ENCODE results near the gene ST3GAL3. TPM values are rescaled to one million over a fixed set of nuclear protein-coding genes. Genes with fewer than 3 reads are reported as not detected.
"Not testable (repeated sequence)": the region's sequence is repeated elsewhere in the genome, so short reads cannot be mapped to it uniquely, and the experiment has no call there.

The ST3GAL3 gene
- total RNA-seq, 1 donor: 28.5 TPM

DNA sequence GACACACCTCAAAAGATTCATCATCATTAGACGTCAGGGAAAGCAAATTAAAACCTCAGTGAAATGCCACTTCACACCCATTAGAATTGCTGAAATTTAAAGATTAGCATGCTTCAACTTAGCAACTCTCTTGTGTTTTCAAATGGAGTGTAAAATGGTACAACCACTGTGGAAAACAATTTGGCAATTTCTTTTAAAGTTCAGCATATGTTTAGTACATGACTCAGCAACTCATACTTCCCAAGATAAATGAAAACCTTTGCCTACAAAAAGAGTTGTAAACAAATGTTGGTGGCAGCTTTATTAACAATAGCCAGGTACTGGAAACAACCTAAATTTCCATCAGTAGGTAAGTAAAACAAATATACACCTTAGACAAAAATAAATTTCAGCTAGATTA lies 42.7 kb downstream of the ST3GAL3 start:
- no peak for DNase-seq (ENCODE audit: low read depth in 2 of 3, low spot score in 2 of 3)

- no peak for DNase-seq (ENCODE audit: low read depth in 2 of 3, low spot score in 2 of 3)
Measured at GRCh38 chr1:43753422-43753821, 46.1 kb downstream of the ST3GAL3 start.

GRCh38 chr1:43754892-43755291 lies 47.6 kb downstream of the ST3GAL3 start:
- no peak for DNase-seq (ENCODE audit: low read depth in 2 of 3, low spot score in 2 of 3)

- no peak for DNase-seq (ENCODE audit: low read depth in 2 of 3, low spot score in 2 of 3)
Measured at GRCh38 chr1:43757343-43758053, 50.2 kb downstream of the ST3GAL3 start.

- no peak for DNase-seq (ENCODE audit: low read depth in 2 of 3, low spot score in 2 of 3)
Measured at GRCh38 chr1:43760745-43761317, 53.5 kb downstream of the ST3GAL3 start.

- DNase-seq (ENCODE audit: low read depth in 2 of 3, low spot score in 2 of 3): peak; percentile 6 to 80 (median 71)
Measured at GRCh38 chr1:43763497-43763973, 56.2 kb downstream of the ST3GAL3 start.

DNA sequence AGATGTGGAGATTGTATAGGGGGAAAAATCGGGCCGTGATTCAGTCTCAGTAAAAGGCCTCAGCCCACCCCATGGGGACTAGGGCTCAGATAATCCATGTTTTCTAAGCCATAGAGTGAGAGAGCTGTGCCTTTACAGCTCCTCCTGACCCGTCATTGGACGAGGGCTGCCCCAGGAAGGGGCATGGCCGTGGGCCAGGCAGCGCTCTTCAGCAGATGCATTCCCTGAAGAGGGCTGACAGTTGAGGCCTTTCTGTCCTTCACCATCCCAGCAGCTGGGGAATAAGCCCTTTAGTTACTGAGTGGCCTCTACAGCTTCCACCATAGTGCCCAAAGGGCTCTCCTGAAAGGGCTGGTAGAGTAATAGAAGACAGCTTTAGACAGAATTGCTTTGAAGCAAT lies 57.2 kb downstream of the ST3GAL3 start:
- DNase-seq (ENCODE audit: low read depth in 2 of 3, low spot score in 2 of 3): no peak

DNA sequence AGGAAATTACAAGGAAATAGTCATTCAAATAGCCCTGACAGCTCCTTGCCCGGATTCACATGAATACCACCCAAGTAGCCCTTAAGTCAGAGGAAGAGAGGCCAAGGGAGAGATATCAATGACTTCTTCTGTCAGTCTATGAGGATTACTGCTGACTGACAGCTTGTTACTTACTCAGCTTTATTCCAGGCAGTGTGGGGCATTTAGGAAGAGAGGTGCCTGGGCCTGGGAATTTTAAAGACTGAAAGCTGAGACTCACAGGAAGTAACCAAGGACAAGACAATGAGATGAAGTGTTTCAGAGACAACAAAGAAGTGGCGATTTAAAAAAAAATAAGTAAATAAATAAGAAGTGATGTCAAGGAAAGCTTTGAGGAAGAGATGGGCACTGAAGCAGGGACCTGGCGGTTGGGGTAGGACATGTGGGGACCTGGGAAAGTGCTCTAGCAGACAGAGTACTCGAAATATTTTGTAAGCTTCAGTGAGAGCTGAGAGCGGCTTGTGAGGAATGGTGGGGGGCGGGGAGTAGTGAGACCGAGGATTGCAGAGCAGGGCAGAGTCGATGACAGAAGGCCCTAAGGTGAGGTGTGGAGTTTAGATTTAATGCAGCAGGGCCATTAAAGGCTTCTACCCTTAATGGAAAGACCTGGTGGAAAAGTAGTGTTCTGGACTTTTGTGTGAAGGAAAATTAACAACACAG lies 58.9 kb downstream of the ST3GAL3 start:
- no peak for DNase-seq (ENCODE audit: low read depth in 2 of 3, low spot score in 2 of 3)

DNA sequence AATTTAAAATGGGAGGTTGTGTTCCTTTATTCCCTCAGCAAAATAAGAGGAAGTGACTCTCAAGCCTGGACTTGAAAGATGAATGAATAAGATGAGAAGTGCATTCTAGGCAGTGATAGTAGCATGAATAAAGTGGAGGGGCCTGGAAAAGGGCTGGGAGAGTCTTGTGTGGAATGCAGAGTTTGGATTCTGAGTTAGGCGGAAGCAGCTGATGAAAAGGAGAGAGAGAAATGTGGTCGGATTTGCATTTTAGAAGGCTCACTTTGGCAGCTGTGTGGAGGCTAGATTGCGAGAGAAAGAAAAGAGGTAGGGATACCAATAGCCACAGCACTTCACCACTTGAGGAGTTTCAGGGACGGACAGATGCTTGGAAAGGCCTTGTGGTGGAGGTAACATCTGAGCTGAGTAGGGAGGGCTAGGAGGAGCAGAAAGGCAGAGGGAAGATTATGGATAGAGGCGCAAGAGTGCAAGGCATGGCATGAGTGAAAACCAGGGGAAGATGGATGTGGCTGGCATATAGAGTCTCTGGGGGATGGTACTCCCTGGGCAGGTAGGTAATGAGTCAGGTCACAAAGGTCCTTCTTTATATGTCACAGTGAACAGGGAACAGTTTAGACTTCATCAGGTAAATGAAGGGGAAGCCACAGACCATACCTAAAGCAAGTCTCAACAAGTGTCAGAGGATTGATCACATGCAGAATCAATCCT lies 59.6 kb downstream of the ST3GAL3 start:
- DNase-seq (ENCODE audit: low read depth in 2 of 3, low spot score in 2 of 3): peak in 1 of 3 donors; percentile 17

DNA sequence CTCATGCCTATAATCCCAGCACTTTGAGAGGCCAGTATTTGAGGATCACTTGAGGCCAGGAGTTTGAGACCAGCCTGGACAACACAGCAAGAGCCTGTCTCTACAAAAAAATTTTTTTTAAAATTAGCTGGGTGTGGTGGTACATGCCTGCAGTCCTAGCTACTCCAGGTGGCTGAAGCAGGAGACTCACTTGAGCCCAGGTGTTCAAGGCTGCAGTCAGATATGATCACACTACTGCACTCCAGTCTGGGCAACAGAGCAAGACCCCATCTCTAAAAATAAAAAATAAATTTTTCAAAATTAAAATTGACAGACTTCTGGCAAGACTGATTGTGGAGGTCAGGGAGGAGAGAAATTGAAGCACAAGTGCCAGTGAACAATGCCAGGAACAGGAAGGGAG lies 60.8 kb downstream of the ST3GAL3 start:
- no peak for DNase-seq (ENCODE audit: low read depth in 2 of 3, low spot score in 2 of 3)

DNA sequence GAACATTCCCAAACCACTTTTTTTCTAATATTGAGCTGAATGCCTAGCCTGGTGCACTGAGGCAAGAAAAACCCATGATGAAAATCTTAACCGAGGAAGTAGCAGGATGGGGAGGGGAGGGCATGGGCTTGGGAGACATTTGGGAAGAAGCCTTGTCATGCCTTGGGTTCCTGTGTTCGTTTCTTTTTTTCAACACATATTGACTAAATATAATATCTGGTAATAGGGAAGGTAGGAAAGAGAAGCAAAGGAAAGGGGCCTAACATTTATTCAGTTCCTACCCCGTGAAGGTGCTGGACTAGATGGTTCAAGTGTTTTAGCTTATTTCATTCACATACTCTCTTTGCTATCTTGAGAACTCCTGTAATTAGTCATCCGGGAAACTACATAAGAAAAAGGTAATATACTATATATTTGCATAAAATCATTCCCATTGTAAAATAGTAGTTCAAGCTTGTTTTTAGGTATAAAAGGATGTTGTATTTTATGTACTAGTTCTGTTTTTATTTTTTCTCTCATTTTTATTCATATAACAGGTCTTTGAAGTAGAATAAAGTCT lies 62.1 kb downstream of the ST3GAL3 start:
- no peak for DNase-seq (ENCODE audit: low read depth in 2 of 3, low spot score in 2 of 3)

DNA sequence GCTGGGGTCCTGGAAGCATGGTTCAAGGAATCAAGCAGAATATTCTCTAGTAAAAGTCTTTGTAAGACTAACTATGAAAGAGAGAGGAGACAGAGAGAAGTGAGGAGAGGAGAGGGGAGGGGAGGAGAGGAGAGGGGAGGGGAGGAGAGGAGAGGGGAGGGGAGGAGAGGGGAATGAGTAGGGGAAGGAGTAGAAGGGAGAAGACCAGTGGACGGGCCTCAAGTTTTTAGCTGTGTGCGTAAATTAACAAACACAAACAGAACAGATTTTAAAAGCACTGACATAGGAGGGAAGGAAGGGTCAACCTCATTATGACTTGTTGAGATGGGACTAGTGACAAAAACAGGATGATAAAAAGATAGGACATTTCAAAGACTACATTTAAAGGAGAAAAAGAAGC lies 62.8 kb downstream of the ST3GAL3 start:
- DNase-seq (ENCODE audit: low read depth in 2 of 3, low spot score in 2 of 3): no peak

DNA sequence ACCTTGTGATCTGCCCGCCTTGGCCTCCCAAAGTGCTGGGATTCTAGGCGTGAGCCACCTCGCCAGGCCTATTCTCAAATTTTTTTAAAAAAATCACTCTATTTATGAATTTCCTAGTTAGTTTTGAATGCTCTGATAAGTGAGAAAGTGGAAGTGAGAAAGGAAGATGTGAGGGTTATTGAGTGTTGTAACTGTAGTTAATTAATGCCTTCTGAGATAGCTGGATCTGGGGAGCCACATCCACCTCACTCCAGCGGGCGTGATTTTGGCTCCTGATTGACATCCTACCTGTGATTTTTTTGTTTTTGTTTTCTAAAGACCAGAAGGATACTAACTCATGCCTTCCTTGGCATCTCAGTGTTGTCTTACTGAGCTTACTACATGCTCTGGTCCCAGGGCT lies 65.6 kb downstream of the ST3GAL3 start:
- DNase-seq (ENCODE audit: low read depth in 2 of 3, low spot score in 2 of 3): no peak

- no peak for DNase-seq (ENCODE audit: low read depth in 2 of 3, low spot score in 2 of 3)
Measured at GRCh38 chr1:43773821-43774220, 66.5 kb downstream of the ST3GAL3 start.

DNA sequence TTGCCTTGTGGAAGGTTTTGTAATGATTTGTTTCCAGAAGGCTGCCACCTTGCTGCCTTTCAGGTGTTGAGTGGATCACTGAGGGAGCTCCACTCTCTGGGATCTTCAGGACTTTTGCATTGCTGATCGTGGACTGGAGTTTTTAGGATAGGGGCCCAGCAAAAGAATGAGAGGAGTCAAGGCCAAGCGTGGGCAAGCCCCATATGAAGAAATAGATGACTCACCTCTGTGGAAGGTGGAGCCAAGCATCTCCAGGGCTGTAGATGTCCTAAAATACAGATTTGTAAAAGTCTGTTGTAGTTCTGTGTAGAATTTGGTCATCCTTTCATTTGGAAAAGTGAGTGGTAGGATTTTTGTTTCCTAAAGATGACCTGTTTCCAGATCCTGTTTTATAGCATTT lies 67.0 kb downstream of the ST3GAL3 start:
- no peak for DNase-seq (ENCODE audit: low read depth in 2 of 3, low spot score in 2 of 3)

GRCh38 chr1:43776043-43776761 lies 68.9 kb downstream of the ST3GAL3 start:
- peak in 1 of 3 donors; percentile 20 for DNase-seq (ENCODE audit: low read depth in 2 of 3, low spot score in 2 of 3)

DNA sequence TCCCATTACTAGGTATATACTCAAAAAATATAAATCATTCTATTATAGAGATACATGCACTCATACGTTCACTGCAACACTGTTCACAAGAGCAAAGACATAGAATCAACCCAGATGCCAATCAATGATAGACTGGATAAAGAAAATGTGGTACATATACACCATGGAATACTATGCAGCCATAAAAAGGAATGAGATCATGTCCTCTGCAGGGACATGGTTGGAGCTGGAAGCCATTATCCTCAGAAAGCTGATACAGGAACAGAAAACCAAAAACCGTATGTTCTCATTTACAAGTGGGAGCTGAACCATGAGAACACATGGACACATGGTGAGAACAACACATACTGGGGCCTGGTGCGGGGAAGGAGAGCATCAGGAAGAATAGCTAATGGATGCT lies 70.6 kb downstream of the ST3GAL3 start:
- not testable (repeated sequence) for DNase-seq (ENCODE audit: low read depth in 2 of 3, low spot score in 2 of 3)

DNA sequence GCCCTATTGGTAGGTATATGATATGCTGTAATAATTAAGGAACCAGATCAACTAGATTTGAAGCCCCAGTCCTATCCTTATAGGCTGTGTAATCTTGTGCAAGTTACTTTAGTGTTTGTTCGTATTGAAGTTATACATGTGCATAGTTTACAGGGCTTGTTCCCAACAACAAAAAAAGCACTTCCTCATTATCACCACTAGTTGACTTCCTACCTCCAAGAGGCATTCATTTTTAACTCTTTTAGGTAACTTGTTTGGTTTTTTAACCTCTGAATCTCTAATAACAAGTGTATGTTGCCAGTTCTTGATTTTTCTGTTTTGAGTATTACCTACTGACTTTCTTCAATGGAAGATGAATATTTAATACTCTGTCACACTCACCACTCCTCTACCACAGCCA lies 71.9 kb downstream of the ST3GAL3 start:
- DNase-seq (ENCODE audit: low read depth in 2 of 3, low spot score in 2 of 3): no peak

GRCh38 chr1:43779805-43780403 lies 72.6 kb downstream of the ST3GAL3 start:
- peak in 1 of 3 donors; percentile 14 for DNase-seq (ENCODE audit: low read depth in 2 of 3, low spot score in 2 of 3)

DNA sequence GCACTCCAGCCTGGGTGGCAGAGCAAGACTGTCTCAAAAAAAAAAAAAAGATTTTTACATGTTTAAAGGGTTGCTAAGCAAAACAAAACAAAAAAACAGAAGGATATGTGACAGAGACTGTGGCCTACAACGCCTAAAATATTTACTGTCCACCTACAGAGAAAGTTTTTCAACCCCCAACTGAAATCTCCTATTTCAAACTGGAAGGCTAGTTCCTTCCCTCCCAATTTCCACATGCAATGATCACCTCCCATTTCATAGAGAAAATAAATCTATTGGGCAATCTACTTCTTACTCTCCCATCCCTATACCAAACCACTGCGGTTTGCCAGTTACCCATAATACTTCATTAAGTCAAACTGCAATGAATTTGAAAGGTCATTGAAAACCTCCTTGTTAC lies 74.2 kb downstream of the ST3GAL3 start:
- peak in 1 of 3 donors; percentile 42 for DNase-seq (ENCODE audit: low read depth in 2 of 3, low spot score in 2 of 3)

Data from hematopoietic multipotent progenitor cell (in vitro differentiated cells).